Activated CD4-positive, alpha-beta T cell treated with anti-CD3 and anti-CD28 coated beads for 1 hour (primary cell): ENCODE data around the gene DAPK1.

Experiments used
- DNase-seq: peaks from one replicate; pipeline ENCODE4 v3.0.0-alpha.2; 2020

The DAPK1 gene

GRCh38 chr9:87698069-87698809 is 200.6 kb downstream of the DAPK1 start:
- DNase-seq: no peak

- no peak for DNase-seq
Measured at GRCh38 chr9:87699835-87700234, 202.2 kb downstream of the DAPK1 start.

DNA sequence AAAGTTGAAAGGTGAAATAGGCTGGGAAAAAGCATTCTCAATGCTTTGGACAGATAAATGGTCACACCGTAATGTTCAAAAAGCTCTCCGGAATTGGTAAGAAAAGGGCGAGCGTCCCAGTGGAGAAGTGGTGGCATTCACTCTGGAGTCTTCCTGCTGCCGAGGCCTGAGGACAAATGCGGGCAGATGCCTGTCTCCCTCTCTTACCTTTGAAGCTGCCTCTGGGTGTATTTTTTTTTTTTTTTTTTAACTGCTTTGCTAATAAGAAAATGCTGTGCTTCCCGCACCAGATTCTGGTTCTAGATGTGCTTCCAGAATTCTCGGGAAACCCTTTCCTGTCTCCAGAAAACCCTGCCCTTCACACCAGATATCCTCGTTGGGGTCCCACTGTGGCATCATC is 203.8 kb downstream of the DAPK1 start:
- DNase-seq: no peak

GRCh38 chr9:87701931-87702421 is 204.3 kb downstream of the DAPK1 start:
- DNase-seq: no peak

DNA sequence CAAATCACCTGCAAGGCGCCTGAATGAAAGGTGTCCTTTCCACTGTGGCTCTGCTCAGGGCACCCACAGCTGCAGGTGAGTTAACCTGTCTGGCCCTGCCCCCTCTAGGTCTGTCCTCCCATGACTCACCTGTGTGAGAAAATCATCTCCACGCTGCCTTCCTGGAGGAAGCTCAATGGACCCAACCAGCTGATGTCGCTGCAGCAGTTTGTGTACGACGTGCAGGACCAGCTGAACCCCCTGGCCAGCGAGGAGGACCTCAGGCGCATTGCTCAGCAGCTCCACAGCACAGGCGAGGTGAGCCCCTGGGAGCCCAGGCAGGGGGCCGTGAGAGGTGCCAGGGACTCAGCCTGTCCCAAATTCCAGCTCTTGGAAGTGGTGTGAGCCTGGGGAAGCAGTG is 205.3 kb downstream of the DAPK1 start:
- no peak for DNase-seq

- DNase-seq: no peak
Measured at GRCh38 chr9:87703636-87704276, 206.1 kb downstream of the DAPK1 start.

- DNase-seq: no peak
Measured at GRCh38 chr9:87704342-87704741, 206.7 kb downstream of the DAPK1 start.

DNA sequence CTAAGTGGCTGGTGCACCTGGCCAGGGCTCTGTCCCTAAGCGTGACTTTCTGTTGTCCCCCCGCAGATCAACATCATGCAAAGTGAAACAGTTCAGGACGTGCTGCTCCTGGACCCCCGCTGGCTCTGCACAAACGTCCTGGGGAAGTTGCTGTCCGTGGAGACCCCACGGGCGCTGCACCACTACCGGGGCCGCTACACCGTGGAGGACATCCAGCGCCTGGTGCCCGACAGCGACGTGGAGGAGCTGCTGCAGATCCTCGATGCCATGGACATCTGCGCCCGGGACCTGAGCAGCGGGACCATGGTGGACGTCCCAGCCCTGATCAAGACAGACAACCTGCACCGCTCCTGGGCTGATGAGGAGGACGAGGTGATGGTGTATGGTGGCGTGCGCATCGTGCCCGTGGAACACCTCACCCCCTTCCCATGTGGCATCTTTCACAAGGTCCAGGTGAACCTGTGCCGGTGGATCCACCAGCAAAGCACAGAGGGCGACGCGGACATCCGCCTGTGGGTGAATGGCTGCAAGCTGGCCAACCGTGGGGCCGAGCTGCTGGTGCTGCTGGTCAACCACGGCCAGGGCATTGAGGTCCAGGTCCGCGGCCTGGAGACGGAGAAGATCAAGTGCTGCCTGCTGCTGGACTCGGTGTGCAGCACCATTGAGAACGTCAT is 208.5 kb downstream of the DAPK1 start:
- no peak for DNase-seq

GRCh38 chr9:87707805-87708506 is 210.3 kb downstream of the DAPK1 start:
- DNase-seq: no peak

- no peak for DNase-seq
Measured at GRCh38 chr9:87708546-87708945, 210.9 kb downstream of the DAPK1 start.

- no peak for DNase-seq
Measured at GRCh38 chr9:87708986-87709728, 211.5 kb downstream of the DAPK1 start.

- DNase-seq: no peak
Measured at GRCh38 chr9:87710443-87710842, 212.8 kb downstream of the DAPK1 start.

DNA sequence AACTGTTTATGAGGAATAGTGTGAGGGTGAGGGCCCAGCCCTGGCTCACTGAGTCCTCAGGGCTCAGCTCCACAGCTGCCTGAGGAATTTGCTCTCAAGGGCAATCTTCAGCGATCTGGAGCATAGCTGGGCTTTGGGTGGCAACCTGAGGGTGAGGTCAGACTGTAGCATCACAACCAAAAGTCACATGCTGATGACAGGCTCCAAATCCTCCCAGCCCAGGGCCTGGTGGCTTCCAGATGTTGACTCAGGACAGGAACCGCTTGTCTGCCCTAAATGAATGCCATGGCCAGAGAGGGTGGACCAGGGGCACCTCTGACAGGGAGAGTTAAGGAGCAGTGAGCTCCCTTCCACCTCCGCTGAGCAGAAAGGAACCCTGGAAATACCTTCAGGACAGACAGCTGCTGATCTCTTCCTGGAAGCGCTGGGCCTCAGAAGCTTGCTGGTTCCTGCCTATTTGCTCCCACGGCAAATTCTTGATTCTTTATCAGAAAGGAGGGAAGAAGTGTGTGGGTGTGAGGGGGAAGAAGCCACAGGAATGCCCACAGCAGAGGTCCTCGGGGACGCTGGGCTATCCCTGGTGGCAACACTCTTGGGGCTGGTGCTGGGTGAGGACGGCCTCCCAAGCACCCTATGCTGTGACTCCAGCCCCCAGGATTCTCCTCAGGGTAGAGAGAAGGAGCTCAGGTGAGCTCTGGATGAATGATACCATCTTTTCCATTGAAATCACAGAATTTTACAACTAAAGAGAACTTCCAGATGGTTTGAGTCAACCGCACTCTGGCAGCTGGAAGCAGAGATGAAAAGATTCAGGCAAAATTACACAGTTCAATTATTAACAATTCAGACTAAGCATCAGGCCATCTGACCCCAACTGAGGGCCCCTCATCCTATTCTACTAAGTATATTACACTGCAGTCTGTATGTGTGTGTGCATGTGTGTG is 214.5 kb downstream of the DAPK1 start:
- no peak for DNase-seq

GRCh38 chr9:87712801-87713277 is 215.2 kb downstream of the DAPK1 start:
- DNase-seq: no peak

DNA sequence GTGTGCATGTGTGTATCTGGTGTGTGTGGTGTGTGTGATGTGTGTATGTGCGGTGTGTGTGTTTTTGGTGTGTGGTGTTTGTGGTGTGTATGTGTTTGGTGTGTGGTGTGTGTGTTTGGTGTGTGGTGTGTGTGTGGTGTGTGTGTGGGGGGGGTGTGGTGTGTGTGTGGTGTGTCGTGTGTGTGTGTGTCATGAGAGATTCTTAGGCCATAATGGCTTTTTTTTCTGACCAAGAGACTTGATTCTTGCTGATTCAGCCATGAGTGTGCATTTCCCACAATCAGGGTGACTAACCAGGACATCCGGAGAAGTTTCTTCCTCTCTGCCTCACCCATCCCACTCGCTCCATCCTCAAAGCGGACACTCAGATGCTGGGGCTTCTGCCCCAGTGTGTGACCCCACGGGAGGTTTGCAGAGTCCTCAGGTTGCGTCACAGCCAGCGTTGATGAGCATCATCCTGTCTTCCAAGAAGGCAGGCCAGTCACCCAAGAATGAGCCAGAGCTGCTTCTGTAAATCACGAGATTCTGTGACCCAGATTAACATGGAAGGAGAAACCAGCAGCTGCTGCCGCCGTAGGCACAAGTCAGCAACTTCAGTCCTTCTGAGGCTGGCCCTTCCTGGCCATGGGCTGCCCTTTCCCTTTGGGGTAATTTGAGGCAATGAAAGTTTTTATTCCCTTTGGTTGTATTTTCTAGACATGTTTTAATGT is 215.8 kb downstream of the DAPK1 start:
- no peak for DNase-seq

GRCh38 chr9:87713988-87714330 is 216.3 kb downstream of the DAPK1 start:
- no peak for DNase-seq

DNA sequence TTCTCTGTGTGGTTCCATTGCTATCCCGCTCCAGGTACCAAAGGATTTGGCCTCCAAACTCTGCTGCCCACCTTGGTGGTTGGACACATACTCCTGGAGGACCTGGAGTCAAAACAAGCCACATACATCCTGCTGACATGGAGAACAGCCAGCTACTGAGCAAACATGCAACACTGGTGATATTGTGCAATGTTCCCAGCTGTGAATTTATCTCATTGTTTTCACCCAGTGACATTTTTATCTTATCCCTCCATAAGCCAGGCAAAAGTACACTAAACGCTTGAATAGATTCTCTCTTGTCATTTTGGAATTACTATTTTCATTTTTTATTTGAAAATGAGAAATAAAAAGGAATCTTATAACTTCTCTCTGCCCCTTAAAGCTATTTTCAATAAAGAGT is 217.2 kb downstream of the DAPK1 start:
- DNase-seq: no peak

- DNase-seq: no peak
Measured at GRCh38 chr9:87716141-87716540, 218.5 kb downstream of the DAPK1 start.

- no peak for DNase-seq
Measured at GRCh38 chr9:87717456-87717855, 219.8 kb downstream of the DAPK1 start.

DNA sequence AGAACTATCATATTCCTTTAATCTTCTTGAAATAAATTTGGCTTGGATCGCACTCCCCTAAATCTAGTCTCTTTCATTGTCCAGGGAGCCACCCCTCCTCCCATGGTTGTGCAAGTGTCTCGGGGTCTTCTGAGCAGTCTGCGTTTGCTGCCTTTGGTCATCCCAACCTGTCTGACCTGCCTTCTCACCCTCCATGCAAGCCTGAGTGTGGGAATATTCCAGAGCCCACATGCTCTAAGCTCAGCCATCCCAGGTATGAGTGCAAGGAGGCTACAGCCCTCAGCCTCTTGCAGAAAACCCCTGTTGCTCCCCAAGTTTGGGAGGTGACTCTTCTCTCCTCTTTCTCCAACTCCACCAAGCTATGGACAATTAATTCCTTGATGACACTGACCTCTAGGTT is 220.6 kb downstream of the DAPK1 start:
- no peak for DNase-seq
